Esophagus (tissue), 2 donors: Measurements from ENCODE around the gene PAPLN. TPM values are rescaled to one million over a fixed set of nuclear protein-coding genes. Genes with fewer than 3 reads are reported as not detected.

Experiments used
- H3K27ac ChIP-seq, 2 donors: one replicate each; pipeline ENCODE4 v1.5.1; 2013; ENCODE audit warnings: low read depth in 2 of 2, mild to moderate bottlenecking in 2 of 2, inconsistent platforms in 1 of 2, low read length in 1 of 2, moderate library complexity in 1 of 2
- H3K27me3 ChIP-seq, 2 donors: one replicate each; pipeline ENCODE4 v1.6.1; 2013; ENCODE audit warnings: low read length in 2 of 2, control low read depth in 1 of 2, mild to moderate bottlenecking in 1 of 2; ENCODE audit not compliant: insufficient read depth in 2 of 2, control insufficient read depth in 1 of 2
- H3K36me3 ChIP-seq, 2 donors: one replicate each; pipeline ENCODE4 v1.6.1; 2013; ENCODE audit warnings: low read length in 1 of 2; ENCODE audit not compliant: control insufficient read depth in 2 of 2, insufficient read depth in 2 of 2
- H3K4me1 ChIP-seq, 2 donors: one replicate each; pipeline ENCODE4 v1.6.1; 2013; ENCODE audit warnings: low read length in 1 of 2; ENCODE audit not compliant: control insufficient read depth in 2 of 2, insufficient read depth in 2 of 2
- H3K4me3 ChIP-seq, 2 donors: one replicate each; pipeline ENCODE4 v1.5.1; 2013; ENCODE audit warnings: low read length in 2 of 2, mild to moderate bottlenecking in 2 of 2, low read depth in 1 of 2, moderate library complexity in 1 of 2
- H3K9me3 ChIP-seq, 2 donors: one replicate each; pipeline ENCODE4 v1.6.1; 2013; ENCODE audit warnings: mild to moderate bottlenecking in 2 of 2, low read depth in 1 of 2, low read length in 1 of 2, moderate library complexity in 1 of 2; ENCODE audit not compliant: control insufficient read depth in 2 of 2, insufficient read depth in 1 of 2
- WGBS, 2 donors: extraction: QIAGEN DNeasy Blood & Tissue Kit; methylation state at CpG; one replicate each; pipeline ENCODE4 v1.1.7; 2013; 5-methylcytosine and 5-hydroxymethylcytosine counted together
- polyA plus RNA-seq, 2 donors: library from polyadenylated mRNA; stranded (reverse); fragments of 200-250 nt; gene quantifications; one replicate each; pipeline ENCODE4 v1.2.3, GENCODE V29; 2013
- donor health status: healthy with polysubstance abuse.
- donor health status: Bipolar disorder and iron deficiency.

PAPLN gene
- polyA plus RNA-seq, 2 donors: 3.9 to 7.5 TPM

GRCh38 chr14:73255693-73256225, 18.5 kb downstream of the PAPLN start:
- Histone ChIP-seq H3K36me3 (no peaks in the 10 kb centered on the region), H3K4me1 (no peaks in the 10 kb centered on the region), H3K27ac (no peak overlapping the region), H3K4me3 (no peak overlapping the region), H3K27me3 (no peaks in the 10 kb centered on the region), H3K9me3 (no peaks in the 10 kb centered on the region)
- 86 to 91% methylated on average over 9 of the region's 9 CpGs for WGBS, 2 donors

DNA sequence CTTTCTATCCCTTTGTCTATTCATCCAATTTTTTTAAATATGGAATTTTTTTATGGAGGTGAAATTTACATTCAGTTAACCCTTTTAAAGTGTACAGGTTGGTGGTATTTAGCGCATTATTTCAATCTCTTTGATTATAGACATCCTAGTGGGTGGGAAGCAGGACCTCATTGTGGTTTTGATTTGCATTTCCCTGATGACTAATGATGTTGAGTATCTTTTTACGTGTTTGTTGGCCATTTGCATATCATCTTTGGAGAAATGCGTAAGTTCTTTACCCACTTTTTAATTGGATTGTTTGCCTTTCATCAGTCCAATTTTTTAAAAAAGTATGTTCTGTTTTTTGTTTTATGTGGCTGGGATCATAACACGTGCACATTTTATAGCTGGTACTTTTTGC, 20.8 kb downstream of the PAPLN start:
- Histone ChIP-seq H3K27me3 (no peaks in the 10 kb centered on the region), H3K27ac (no peak overlapping the region), H3K36me3 (no peaks in the 10 kb centered on the region), H3K4me1 (no peaks in the 10 kb centered on the region), H3K4me3 (no peak overlapping the region), H3K9me3 (no peaks in the 10 kb centered on the region)
- 76 to 77% methylated on average over 4 of the region's 4 CpGs for WGBS, 2 donors

DNA sequence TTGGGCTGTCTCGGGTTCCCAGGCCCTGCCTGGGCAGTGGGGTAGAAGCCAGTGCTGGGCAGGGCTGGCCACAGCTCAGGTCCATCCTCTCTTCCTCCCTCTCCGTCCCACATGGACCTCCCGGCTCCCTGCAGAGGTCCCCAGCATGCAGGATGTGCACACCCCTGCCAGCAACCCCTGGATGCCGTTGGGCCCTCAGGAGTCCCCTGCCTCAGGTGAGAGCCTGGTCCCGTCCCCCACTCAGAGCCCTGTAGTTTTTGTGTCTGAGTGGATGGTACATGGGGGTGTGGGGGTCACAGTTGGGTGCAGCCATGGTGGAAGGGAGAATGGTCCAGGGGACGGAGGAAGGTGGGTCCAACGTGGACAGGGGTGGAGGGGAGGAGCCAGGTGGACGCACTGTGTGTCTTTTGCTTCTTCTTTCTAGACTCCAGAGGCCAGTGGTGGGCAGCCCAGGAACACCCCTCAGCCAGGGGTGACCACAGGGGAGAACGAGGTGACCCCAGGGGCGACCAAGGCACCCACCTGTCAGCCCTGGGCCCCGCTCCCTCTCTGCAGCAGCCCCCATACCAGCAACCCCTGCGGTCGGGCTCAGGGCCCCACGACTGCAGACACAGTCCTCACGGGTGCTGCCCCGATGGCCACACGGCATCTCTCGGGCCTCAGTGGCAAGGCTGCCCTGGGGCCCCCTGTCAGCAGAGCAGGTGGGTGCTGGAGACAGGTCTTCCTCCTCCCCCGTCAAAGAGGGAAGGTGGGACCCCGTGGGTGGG, 21.7 kb downstream of the PAPLN start:
- H3K4me3 ChIP-seq: no peak overlapping the region
- H3K36me3 ChIP-seq: no peaks in the 10 kb centered on the region
- H3K27me3 ChIP-seq: no peaks in the 10 kb centered on the region
- H3K9me3 ChIP-seq: no peaks in the 10 kb centered on the region
- no peaks in the 10 kb centered on the region for H3K4me1 ChIP-seq
- H3K27ac ChIP-seq: no peak overlapping the region
- WGBS, 2 donors: 87 to 90% methylated on average over 20 of the region's 20 CpGs

DNA sequence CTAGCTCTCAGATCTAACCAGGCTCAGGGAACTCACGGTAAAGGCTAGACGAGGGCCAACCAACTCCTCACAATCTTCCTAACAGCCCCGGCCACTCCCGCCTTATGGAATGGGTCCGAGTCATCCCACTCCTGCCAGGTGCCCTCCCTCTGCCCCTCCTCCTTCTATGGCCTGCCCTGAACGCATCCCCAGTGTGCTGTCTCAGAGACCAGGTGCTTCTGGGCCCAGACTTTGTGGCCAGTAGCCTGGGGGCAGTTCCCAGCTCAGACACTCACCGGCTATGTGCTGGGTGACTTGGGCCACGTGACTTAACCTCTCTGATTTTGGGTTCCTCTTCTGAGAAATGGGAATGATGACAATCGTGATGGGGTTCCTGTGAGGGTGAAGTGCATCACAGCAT, 22.5 kb downstream of the PAPLN start:
- no peaks in the 10 kb centered on the region for H3K9me3 ChIP-seq

GRCh38 chr14:73260574-73260973, 23.3 kb downstream of the PAPLN start:
- Histone ChIP-seq H3K36me3 (no peaks in the 10 kb centered on the region), H3K4me3 (no peak overlapping the region), H3K4me1 (no peaks in the 10 kb centered on the region), H3K9me3 (no peaks in the 10 kb centered on the region), H3K27ac (no peak overlapping the region), H3K27me3 (no peaks in the 10 kb centered on the region)
- 81 to 86% methylated on average over 11 of the region's 11 CpGs for WGBS, 2 donors

More for the DNA sequence above, 22.5 kb downstream of the PAPLN start:
- H3K36me3 ChIP-seq: no peaks in the 10 kb centered on the region
- H3K27me3 ChIP-seq: no peaks in the 10 kb centered on the region
- 77 to 83% methylated on average over 9 of the region's 9 CpGs for WGBS, 2 donors
- H3K27ac ChIP-seq: no peak overlapping the region
- H3K4me1 ChIP-seq: no peaks in the 10 kb centered on the region
- H3K4me3 ChIP-seq: no peak overlapping the region

DNA sequence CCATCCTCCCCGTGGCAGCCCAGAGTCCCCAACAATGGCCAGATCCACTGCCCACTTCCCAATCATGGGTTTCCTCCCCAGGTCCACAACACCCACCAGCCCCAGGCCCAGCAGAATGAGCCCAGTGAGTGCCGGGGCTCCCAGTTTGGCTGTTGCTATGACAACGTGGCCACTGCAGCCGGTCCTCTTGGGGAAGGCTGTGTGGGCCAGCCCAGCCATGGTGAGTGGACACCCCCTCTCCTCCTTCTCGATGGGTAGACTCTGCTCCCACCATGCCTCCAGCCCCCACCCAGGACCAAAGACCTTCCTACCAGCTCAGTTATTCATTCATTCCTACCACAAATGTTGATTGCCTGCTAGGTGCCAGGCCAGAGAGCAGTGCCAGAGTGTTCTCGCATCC, 23.8 kb downstream of the PAPLN start:
- no peaks in the 10 kb centered on the region for H3K9me3 ChIP-seq
- H3K27me3 ChIP-seq: no peaks in the 10 kb centered on the region
- WGBS, 2 donors: 77 to 81% methylated on average over 5 to 6 of the region's 6 CpGs
- H3K27ac ChIP-seq: no peak overlapping the region
- no peak overlapping the region for H3K4me3 ChIP-seq
- H3K4me1 ChIP-seq: no peaks in the 10 kb centered on the region
- H3K36me3 ChIP-seq: no peaks in the 10 kb centered on the region

- peaks cover 0 to 3% of the 10 kb centered on the region in 2 donors for H3K36me3 ChIP-seq
- H3K9me3 ChIP-seq: no peaks in the 10 kb centered on the region
- no peaks in the 10 kb centered on the region for H3K27me3 ChIP-seq
- WGBS, 2 donors: 86 to 90% methylated on average over 14 to 15 of the region's 15 CpGs
- H3K4me1 ChIP-seq: no peaks in the 10 kb centered on the region
- H3K27ac ChIP-seq: no peak overlapping the region
- H3K4me3 ChIP-seq: no peak overlapping the region
Measured at GRCh38 chr14:73261520-73262426, 24.5 kb downstream of the PAPLN start.

DNA sequence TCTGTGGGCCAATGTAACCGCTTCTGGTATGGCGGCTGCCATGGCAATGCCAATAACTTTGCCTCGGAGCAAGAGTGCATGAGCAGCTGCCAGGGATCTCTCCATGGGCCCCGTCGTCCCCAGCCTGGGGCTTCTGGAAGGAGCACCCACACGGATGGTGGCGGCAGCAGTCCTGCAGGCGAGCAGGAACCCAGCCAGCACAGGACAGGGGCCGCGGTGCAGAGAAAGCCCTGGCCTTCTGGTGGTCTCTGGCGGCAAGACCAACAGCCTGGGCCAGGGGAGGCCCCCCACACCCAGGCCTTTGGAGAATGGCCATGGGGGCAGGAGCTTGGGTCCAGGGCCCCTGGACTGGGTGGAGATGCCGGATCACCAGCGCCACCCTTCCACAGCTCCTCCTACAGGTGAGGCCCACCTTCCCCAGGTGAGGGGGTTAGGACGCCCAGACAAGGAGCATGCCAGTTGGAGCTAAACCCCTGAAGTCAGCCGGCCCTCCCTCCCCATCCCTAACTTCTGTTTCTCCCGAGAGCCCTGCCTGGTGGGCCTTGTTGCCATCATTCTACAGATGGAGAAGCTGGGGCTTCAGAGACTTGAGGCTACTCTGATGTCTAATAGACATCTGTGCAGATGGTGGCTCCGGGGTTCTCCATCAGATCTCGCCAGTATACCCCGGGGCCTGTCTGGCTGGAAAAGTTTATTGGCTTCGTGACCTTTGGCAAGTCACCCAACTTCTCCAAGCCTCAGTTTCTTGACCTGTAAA, 25.3 kb downstream of the PAPLN start:
- Histone ChIP-seq H3K4me3 (no peak overlapping the region), H3K27ac (no peak overlapping the region), H3K4me1 (no peaks in the 10 kb centered on the region), H3K36me3 (peaks cover 0 to 3% of the 10 kb centered on the region in 2 donors), H3K9me3 (no peaks in the 10 kb centered on the region), H3K27me3 (no peaks in the 10 kb centered on the region)
- 88 to 93% methylated on average over 20 of the region's 20 CpGs for WGBS, 2 donors

- Histone ChIP-seq H3K4me1 (no peaks in the 10 kb centered on the region), H3K27ac (no peak overlapping the region), H3K4me3 (no peak overlapping the region), H3K36me3 (peaks cover 0 to 3% of the 10 kb centered on the region in 2 donors), H3K9me3 (no peaks in the 10 kb centered on the region), H3K27me3 (no peaks in the 10 kb centered on the region)
- WGBS, 2 donors: 60 to 66% methylated on average over 7 of the region's 7 CpGs
Measured at GRCh38 chr14:73263606-73264005, 26.3 kb downstream of the PAPLN start.
